ENCODE results near the gene PRXL2A. TPM values are rescaled to one million over a fixed set of nuclear protein-coding genes. Genes with fewer than 3 reads are reported as not detected.

The PRXL2A gene
- total RNA-seq, 1 experiment from 2014 or later = 18.4 TPM

- no peak for DNase-seq (ENCODE audit: low spot score)
These were observed 53.1 kb downstream of the PRXL2A start for GRCh38 chr10:80461208-80462183.

GRCh38 chr10:80462299-80462980 lies 54.1 kb downstream of the PRXL2A start:
- no peak for DNase-seq (ENCODE audit: low spot score)

- peak; percentile 22 for DNase-seq (ENCODE audit: low spot score)
These were observed 54.8 kb downstream of the PRXL2A start for GRCh38 chr10:80462981-80463741.

- no peak for DNase-seq (ENCODE audit: low spot score)
These were observed 55.5 kb downstream of the PRXL2A start for GRCh38 chr10:80463868-80464267.

- DNase-seq (ENCODE audit: low spot score) = no peak
These were observed 56.5 kb downstream of the PRXL2A start for GRCh38 chr10:80464557-80465450.

GRCh38 chr10:80465451-80465835 lies 57.1 kb downstream of the PRXL2A start:
- DNase-seq (ENCODE audit: low spot score) = no peak

- no peak for DNase-seq (ENCODE audit: low spot score)
These were observed 57.7 kb downstream of the PRXL2A start for GRCh38 chr10:80465839-80466590.

GRCh38 chr10:80466724-80467326 lies 58.5 kb downstream of the PRXL2A start:
- no peak for DNase-seq (ENCODE audit: low spot score)

- DNase-seq (ENCODE audit: low spot score) = no peak
These were observed 59.7 kb downstream of the PRXL2A start for GRCh38 chr10:80468002-80468401.

GRCh38 chr10:80468806-80469421 lies 60.6 kb downstream of the PRXL2A start:
- DNase-seq (ENCODE audit: low spot score) = no peak

- no peak for DNase-seq (ENCODE audit: low spot score)
These were observed 61.9 kb downstream of the PRXL2A start for GRCh38 chr10:80470266-80470665.

GRCh38 chr10:80471001-80471400 lies 62.6 kb downstream of the PRXL2A start:
- no peak for DNase-seq (ENCODE audit: low spot score)

GRCh38 chr10:80471715-80472233 lies 63.4 kb downstream of the PRXL2A start:
- no peak for DNase-seq (ENCODE audit: low spot score)

GRCh38 chr10:80472234-80473095 lies 64.1 kb downstream of the PRXL2A start:
- DNase-seq (ENCODE audit: low spot score) = no peak

- DNase-seq (ENCODE audit: low spot score) = no peak
These were observed 64.8 kb downstream of the PRXL2A start for GRCh38 chr10:80473096-80473657.

- no peak for DNase-seq (ENCODE audit: low spot score)
These were observed 65.6 kb downstream of the PRXL2A start for GRCh38 chr10:80473692-80474596.

GRCh38 chr10:80474597-80474910 lies 66.2 kb downstream of the PRXL2A start:
- DNase-seq (ENCODE audit: low spot score) = no peak
